Suprapubic skin (tissue), 4 donors: ENCODE measurements around the gene WDR37. TPM values are rescaled to one million over a fixed set of nuclear protein-coding genes. Genes with fewer than 3 reads are reported as not detected.
A peak's percentile ranks its signal among the peaks of the same experiment; 100 is the strongest.

Experiments used
- DNase-seq, 2 donors: peaks; one replicate each; pipeline ENCODE4 v3.0.0-alpha.2; 2019; ENCODE audit warnings: low spot score in 2 of 2
- H3K27ac ChIP-seq: fragments of 200-600 bp; sonication (generic); one replicate; pipeline ENCODE4 v1.5.1; 2019
- H3K27me3 ChIP-seq: fragments of 200-600 bp; sonication (generic); one replicate; pipeline ENCODE4 v1.5.1; 2019
- H3K36me3 ChIP-seq: fragments of 200-600 bp; sonication (generic); one replicate; pipeline ENCODE4 v1.5.1; 2019
- H3K4me1 ChIP-seq: fragments of 200-600 bp; sonication (generic); one replicate; pipeline ENCODE4 v1.5.1; 2019
- H3K4me3 ChIP-seq: fragments of 200-600 bp; sonication (generic); one replicate; pipeline ENCODE4 v1.5.1; 2019; ENCODE audit warnings: mild to moderate bottlenecking
- H3K9me3 ChIP-seq: fragments of 200-600 bp; sonication (generic); one replicate; pipeline ENCODE4 v1.5.1; 2019
- CTCF ChIP-seq, 2 donors: fragments of 200-600 bp in 1 of 2; fragments of 450-650 bp in 1 of 2; sonication (generic) in 1 of 2; IDR thresholded peaks; one replicate each; pipeline ENCODE4 v1.5.1; 2016 to 2019; ENCODE audit warnings: antibody characterized with exemption in 2 of 2, mild to moderate bottlenecking in 1 of 2, moderate library complexity in 1 of 2
- EP300 ChIP-seq: sonication (generic); formaldehyde crosslinking; IDR thresholded peaks from one replicate; pipeline ENCODE4 v1.6.1; 2017; ENCODE audit warnings: antibody characterized with exemption
- POLR2A ChIP-seq, 2 donors: fragments of 450-650 bp; IDR thresholded peaks; one replicate each; pipeline ENCODE4 v1.6.1; 2017; ENCODE audit warnings: antibody characterized with exemption in 2 of 2, mild to moderate bottlenecking in 2 of 2, moderate library complexity in 2 of 2
- POLR2AphosphoS5 ChIP-seq, 3 donors: sonication (generic); formaldehyde crosslinking; IDR thresholded peaks; one replicate each; pipeline ENCODE4 v1.6.1; 2017; ENCODE audit warnings: antibody characterized with exemption in 3 of 3
- WGBS: methylation state at CpG from one replicate; pipeline ENCODE4 v1.1.5; 2018; 5-methylcytosine and 5-hydroxymethylcytosine counted together
- total RNA-seq, 4 donors: library from RNA; depleted of rRNA; stranded (reverse); fragments of >200 nt; gene quantifications; one replicate each; pipeline ENCODE4 v1.1.0, GENCODE V29; 2016

WDR37 gene
- total RNA-seq, 4 donors from 2014 or later, result 13.1 to 32.7 (median 18.4) TPM

- H3K36me3 ChIP-seq, result peaks cover 13% of the 10 kb centered on the region
- peaks cover 56% of the 10 kb centered on the region for H3K4me1 ChIP-seq
- H3K4me3 ChIP-seq, result peak overlapping the region; percentile 70
- no peak for DNase-seq
- no peaks in the 10 kb centered on the region for H3K27me3 ChIP-seq
- no peaks in the 10 kb centered on the region for H3K9me3 ChIP-seq
- TF ChIP-seq CTCF (IDR thresholded peaks at IDR 0.05) (no peak), POLR2AphosphoS5 (IDR thresholded peaks at IDR 0.05) (no peak), EP300 (no peak), POLR2A (IDR thresholded peaks at IDR 0.05) (no peak)
- 44% methylated on average over 4 of the region's 4 CpGs for WGBS
- peak overlapping the region; percentile 97 for H3K27ac ChIP-seq
These were observed 5.6 kb upstream of the WDR37 start for GRCh38 chr10:1050554-1050953.

- Histone ChIP-seq H3K27me3 (no peaks in the 10 kb centered on the region), H3K9me3 (no peaks in the 10 kb centered on the region), H3K4me3 (no peak overlapping the region), H3K4me1 (peaks cover 70% of the 10 kb centered on the region), H3K36me3 (peaks cover 13% of the 10 kb centered on the region), H3K27ac (peak overlapping the region; percentile 3)
- WGBS, result 13% methylated on average over 6 of the region's 6 CpGs
- TF ChIP-seq CTCF (IDR thresholded peaks at IDR 0.05), result no peak
- no peak for TF ChIP-seq POLR2A (IDR thresholded peaks at IDR 0.05)
- no peak for TF ChIP-seq EP300
- no peak for TF ChIP-seq POLR2AphosphoS5 (IDR thresholded peaks at IDR 0.05)
- no peak for DNase-seq
These were observed 1.5 kb upstream of the WDR37 start for GRCh38 chr10:1054684-1055083.

GRCh38 chr10:1057106-1057657 lies 997 bp downstream of the WDR37 start:
- Histone ChIP-seq H3K9me3 (no peaks in the 10 kb centered on the region), H3K4me1 (peaks cover 71% of the 10 kb centered on the region), H3K27ac (peak overlapping the region; percentile 100), H3K36me3 (peaks cover 13% of the 10 kb centered on the region), H3K4me3 (peak overlapping the region; percentile 97), H3K27me3 (no peaks in the 10 kb centered on the region)
- WGBS, result 1% methylated on average over 26 of the region's 26 CpGs
- no peak for TF ChIP-seq EP300
- no peak for TF ChIP-seq CTCF (IDR thresholded peaks at IDR 0.05)
- TF ChIP-seq POLR2A (IDR thresholded peaks at IDR 0.05), result no peak
- TF ChIP-seq POLR2AphosphoS5 (IDR thresholded peaks at IDR 0.05), result no peak
- no peak for DNase-seq

- no peak overlapping the region for H3K27ac ChIP-seq
These were observed 1.8 kb downstream of the WDR37 start for GRCh38 chr10:1058017-1058416.

GRCh38 chr10:1059902-1060301 lies 3.7 kb downstream of the WDR37 start:
- no peaks in the 10 kb centered on the region for H3K9me3 ChIP-seq
- no peak for DNase-seq
- H3K4me1 ChIP-seq, result peaks cover 58% of the 10 kb centered on the region
- 63% methylated on average over 8 of the region's 8 CpGs for WGBS
- no peaks in the 10 kb centered on the region for H3K36me3 ChIP-seq
- H3K27ac ChIP-seq, result peak overlapping the region; percentile 19
- no peaks in the 10 kb centered on the region for H3K27me3 ChIP-seq
- TF ChIP-seq POLR2A (IDR thresholded peaks at IDR 0.05) (no peak), POLR2AphosphoS5 (IDR thresholded peaks at IDR 0.05) (peak in 1 of 3 donors; percentile 22)
- H3K4me3 ChIP-seq, result no peak overlapping the region

More at GRCh38 chr10:1058017-1058416, 1.8 kb downstream of the WDR37 start:
- DNase-seq, result no peak
- no peaks in the 10 kb centered on the region for H3K27me3 ChIP-seq
- WGBS, result 72% methylated on average over 7 of the region's 7 CpGs
- peaks cover 7% of the 10 kb centered on the region for H3K36me3 ChIP-seq
- no peaks in the 10 kb centered on the region for H3K9me3 ChIP-seq
- peaks cover 72% of the 10 kb centered on the region for H3K4me1 ChIP-seq
- no peak overlapping the region for H3K4me3 ChIP-seq
- TF ChIP-seq POLR2A (IDR thresholded peaks at IDR 0.05), result no peak
- no peak for TF ChIP-seq POLR2AphosphoS5 (IDR thresholded peaks at IDR 0.05)
- TF ChIP-seq CTCF (IDR thresholded peaks at IDR 0.05), result no peak
- TF ChIP-seq EP300, result no peak
